ENCODE results near the gene ABT1.

GRCh38 chr6:26604026-26604425, 7.3 kb downstream of the ABT1 start:
- no peak for TF ChIP-seq EZH2 (IDR thresholded peaks at IDR 0.05; ENCODE audit: low read depth, unreplicated experiment)
- TF ChIP-seq, protein P1, sequence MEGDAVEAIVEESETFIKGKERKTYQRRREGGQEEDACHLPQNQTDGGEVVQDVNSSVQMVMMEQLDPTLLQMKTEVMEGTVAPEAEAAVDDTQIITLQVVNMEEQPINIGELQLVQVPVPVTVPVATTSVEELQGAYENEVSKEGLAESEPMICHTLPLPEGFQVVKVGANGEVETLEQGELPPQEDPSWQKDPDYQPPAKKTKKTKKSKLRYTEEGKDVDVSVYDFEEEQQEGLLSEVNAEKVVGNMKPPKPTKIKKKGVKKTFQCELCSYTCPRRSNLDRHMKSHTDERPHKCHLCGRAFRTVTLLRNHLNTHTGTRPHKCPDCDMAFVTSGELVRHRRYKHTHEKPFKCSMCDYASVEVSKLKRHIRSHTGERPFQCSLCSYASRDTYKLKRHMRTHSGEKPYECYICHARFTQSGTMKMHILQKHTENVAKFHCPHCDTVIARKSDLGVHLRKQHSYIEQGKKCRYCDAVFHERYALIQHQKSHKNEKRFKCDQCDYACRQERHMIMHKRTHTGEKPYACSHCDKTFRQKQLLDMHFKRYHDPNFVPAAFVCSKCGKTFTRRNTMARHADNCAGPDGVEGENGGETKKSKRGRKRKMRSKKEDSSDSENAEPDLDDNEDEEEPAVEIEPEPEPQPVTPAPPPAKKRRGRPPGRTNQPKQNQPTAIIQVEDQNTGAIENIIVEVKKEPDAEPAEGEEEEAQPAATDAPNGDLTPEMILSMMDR (conservative IDR thresholded peaks at IDR 0.05; ENCODE audit: low read depth in 2 of 2), result no peak
- no peak for TF ChIP-seq JUNB (IDR thresholded peaks at IDR 0.05; ENCODE audit: unreplicated experiment)
- no peak for TF ChIP-seq POLR2AphosphoS5 (IDR thresholded peaks at IDR 0.05; ENCODE audit: low read depth)
- TF ChIP-seq ETS1 (IDR thresholded peaks at IDR 0.05), result no peak
- TF ChIP-seq REST (IDR thresholded peaks at IDR 0.05; ENCODE audit: unreplicated experiment), result no peak
- TF ChIP-seq CREB1 (CRISPR knock-in tag; IDR thresholded peaks at IDR 0.05; ENCODE audit: low read depth), result no peak
- TF ChIP-seq EZH2phosphoT487 (IDR thresholded peaks at IDR 0.05; ENCODE audit: unreplicated experiment), result no peak
- TF ChIP-seq ZNF114 (CRISPR knock-in tag; IDR thresholded peaks at IDR 0.05), result no peak
- no peak for TF ChIP-seq STAT1 (IDR thresholded peaks at IDR 0.05; ENCODE audit: unreplicated experiment)
- TF ChIP-seq NANOG (IDR thresholded peaks at IDR 0.05; ENCODE audit: borderline replicate concordance), result no peak
- no peak for TF ChIP-seq ZNF331 (CRISPR knock-in tag; IDR thresholded peaks at IDR 0.05; ENCODE audit: low read depth)
- no peak for TF ChIP-seq ZNF462 (CRISPR knock-in tag; IDR thresholded peaks at IDR 0.05)
